GM06990 (cell line): Measurements from ENCODE around the gene ARID1A.

ENCODE experiments used
- DNase-seq: peaks from one replicate; pipeline ENCODE4 v3.0.0-alpha.2; 2011; ENCODE audit not compliant: insufficient read length; ENCODE audit errors: extremely low read depth
- H3K27me3 ChIP-seq: replicated peaks from 2 replicates; pipeline ENCODE4 v1.6.0; 2011; ENCODE audit warnings: low read length; ENCODE audit not compliant: control insufficient read depth, insufficient read depth
- H3K36me3 ChIP-seq: 2 replicates; pipeline ENCODE4 v1.5.1; 2011; ENCODE audit warnings: low read length; ENCODE audit not compliant: control insufficient read depth, insufficient read depth
- H3K4me3 ChIP-seq: replicated peaks from 2 replicates; pipeline ENCODE4 v1.5.1; 2011; ENCODE audit warnings: low read depth, mild to moderate bottlenecking, control low read depth, low read length
- TF ChIP-seq, protein P1 (sequence below): IDR thresholded peaks from 2 replicates; pipeline ENCODE4 v1.5.1; 2011; ENCODE audit warnings: low read length, control low read depth, mild to moderate bottlenecking, inconsistent platforms; ENCODE audit not compliant: insufficient read depth, poor library complexity, severe bottlenecking

Gene ARID1A

DNA sequence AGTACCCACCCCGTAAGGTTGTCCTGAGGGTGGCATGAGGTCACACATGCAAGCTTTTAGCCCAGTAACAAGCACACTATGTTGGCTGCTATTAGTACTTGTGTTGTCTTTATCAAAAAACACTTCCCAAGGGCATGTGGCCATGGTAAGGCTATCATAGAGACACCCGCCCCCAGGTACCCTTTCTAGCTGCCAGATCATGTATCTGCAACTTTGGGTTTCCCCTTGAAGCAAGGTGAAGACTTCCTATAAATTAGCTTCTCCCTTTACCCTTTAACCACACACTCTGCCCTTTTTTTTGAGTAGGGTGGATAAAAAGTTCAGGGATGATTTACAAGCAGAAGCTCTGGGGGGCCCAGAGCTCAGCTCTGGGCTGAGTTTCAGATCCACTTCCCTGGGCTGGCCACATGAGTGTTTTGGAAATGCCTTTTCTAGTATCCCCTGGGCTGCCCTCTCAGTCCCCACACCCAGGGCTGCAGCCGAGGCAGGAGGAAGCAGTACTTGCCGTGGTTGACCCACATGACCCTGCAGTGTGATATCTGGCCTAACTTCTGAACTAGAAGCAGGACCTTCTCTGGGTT lies 132.7 kb downstream of the ARID1A start:
- Histone ChIP-seq H3K36me3 (peaks cover 8% of the 10 kb centered on the region), H3K4me3 (peak overlapping the region; percentile 88), H3K27me3 (no peaks in the 10 kb centered on the region)
- peak; percentile 26 for DNase-seq
- TF ChIP-seq, protein P1, sequence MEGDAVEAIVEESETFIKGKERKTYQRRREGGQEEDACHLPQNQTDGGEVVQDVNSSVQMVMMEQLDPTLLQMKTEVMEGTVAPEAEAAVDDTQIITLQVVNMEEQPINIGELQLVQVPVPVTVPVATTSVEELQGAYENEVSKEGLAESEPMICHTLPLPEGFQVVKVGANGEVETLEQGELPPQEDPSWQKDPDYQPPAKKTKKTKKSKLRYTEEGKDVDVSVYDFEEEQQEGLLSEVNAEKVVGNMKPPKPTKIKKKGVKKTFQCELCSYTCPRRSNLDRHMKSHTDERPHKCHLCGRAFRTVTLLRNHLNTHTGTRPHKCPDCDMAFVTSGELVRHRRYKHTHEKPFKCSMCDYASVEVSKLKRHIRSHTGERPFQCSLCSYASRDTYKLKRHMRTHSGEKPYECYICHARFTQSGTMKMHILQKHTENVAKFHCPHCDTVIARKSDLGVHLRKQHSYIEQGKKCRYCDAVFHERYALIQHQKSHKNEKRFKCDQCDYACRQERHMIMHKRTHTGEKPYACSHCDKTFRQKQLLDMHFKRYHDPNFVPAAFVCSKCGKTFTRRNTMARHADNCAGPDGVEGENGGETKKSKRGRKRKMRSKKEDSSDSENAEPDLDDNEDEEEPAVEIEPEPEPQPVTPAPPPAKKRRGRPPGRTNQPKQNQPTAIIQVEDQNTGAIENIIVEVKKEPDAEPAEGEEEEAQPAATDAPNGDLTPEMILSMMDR, result no peak

DNA sequence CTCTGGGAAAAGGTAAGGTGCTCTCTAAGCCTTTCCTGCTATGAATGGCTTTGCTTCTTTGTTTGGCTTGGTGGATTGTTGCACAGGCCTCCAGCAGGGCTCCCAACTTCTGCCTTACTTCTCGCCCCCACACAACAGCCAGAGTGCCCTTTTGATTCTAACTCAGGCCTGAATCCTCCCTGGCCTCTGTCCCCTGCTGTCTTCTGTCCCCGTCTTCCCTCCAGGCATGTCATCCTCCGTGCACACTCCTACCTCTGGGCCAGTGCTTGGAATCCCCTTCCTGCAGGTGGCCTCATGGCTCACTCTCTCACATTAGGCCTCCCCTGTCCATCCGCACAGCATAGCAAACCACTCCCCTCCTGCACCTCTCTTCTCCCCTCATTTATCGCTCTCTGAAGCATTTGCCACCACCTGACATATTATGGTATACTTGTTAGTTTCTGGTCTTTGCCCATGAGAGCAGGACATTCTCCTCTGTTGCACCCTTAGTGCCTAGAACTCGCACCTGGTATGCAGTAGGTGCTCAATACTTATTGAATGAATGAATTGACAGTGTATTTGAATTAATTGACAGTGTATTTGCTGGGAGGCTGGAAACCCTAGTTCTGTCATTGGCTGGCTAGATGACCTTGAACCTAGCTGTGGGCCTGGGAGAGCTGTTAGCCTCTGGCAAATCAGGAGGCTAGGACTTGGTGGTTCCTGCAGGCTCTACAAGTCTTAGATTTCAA lies 133.5 kb downstream of the ARID1A start:
- no peaks in the 10 kb centered on the region for H3K27me3 ChIP-seq
- peak overlapping the region; percentile 88 for H3K4me3 ChIP-seq
- TF ChIP-seq, protein P1, result no peak
- no peak for DNase-seq
- H3K36me3 ChIP-seq, result peaks cover 13% of the 10 kb centered on the region

DNA sequence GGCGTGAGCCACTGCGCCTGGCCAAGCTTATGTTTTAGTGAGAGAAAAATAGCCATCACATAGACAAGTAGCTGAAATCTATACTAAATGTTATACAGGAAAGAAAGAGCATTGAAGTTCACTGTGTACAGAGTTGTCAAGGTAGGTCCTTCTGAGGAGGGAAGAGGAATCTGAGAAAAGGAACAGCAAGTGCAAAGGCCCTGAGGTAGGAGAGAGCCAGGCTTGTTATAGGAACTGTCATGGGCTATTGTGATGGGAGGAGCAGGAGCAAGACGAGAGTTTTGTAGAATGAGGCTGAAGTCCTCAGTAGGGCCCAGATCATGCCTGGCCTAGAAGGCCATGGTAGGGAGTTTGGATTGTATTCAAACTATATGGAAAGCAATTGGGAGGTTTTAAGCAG lies 135.2 kb downstream of the ARID1A start:
- Histone ChIP-seq H3K36me3 (peaks cover 20% of the 10 kb centered on the region), H3K27me3 (no peaks in the 10 kb centered on the region), H3K4me3 (no peak overlapping the region)
- TF ChIP-seq, protein P1, result no peak
- DNase-seq, result no peak
